ENCODE measurements around the gene TRMT2A.

TRMT2A gene

GRCh38 chr22:20159076-20159475 lies 42.0 kb upstream of the TRMT2A start:
- Histone ChIP-seq H3K27ac (ENCODE audit: low read length) (no peak overlapping the region), H3K4me1 (ENCODE audit: insufficient read depth, low read length) (peaks cover 10% of the 10 kb centered on the region), H3K4me2 (ENCODE audit: insufficient read depth, low read length) (no peak overlapping the region), H3K27me3 (ENCODE audit: insufficient read depth, low read length, poor library complexity) (no peaks in the 10 kb centered on the region), H3K4me3 (ENCODE audit: low read depth in 1 of 2, low read length in 2 of 2) (no peak overlapping the region), H4K20me1 (ENCODE audit: insufficient read depth, low read length) (peaks cover 5% of the 10 kb centered on the region; the same call in 1 of the 2 replicates), H3K9ac (ENCODE audit: low read depth, low read length) (no peak overlapping the region), H3K9me3 (ENCODE audit: insufficient read depth, low read length, severe bottlenecking) (no peaks in the 10 kb centered on the region), H2AFZ (ENCODE audit: low read depth, low read length) (no peak overlapping the region), H3K36me3 (ENCODE audit: insufficient read depth, low read length) (no peaks in the 10 kb centered on the region), H3K79me2 (ENCODE audit: insufficient read depth, low read length) (no peaks in the 10 kb centered on the region)
- DNase-seq = no peak
- no peak for TF ChIP-seq CTCF (IDR thresholded peaks at IDR 0.05; ENCODE audit: borderline replicate concordance, extremely low read depth, low read length, poor library complexity, severe bottlenecking)
- ATAC-seq (ENCODE audit: insufficient read depth, low read depth) = no peak

- H3K27ac ChIP-seq (ENCODE audit: low read length) = no peak overlapping the region
- peaks cover 10% of the 10 kb centered on the region for H3K4me1 ChIP-seq (ENCODE audit: insufficient read depth, low read length)
- ATAC-seq (ENCODE audit: insufficient read depth, low read depth) (no peak), DNase-seq (no peak)
- no peaks in the 10 kb centered on the region for H3K36me3 ChIP-seq (ENCODE audit: insufficient read depth, low read length)
- no peak overlapping the region for H3K9ac ChIP-seq (ENCODE audit: low read depth, low read length)
- no peaks in the 10 kb centered on the region for H3K9me3 ChIP-seq (ENCODE audit: insufficient read depth, low read length, severe bottlenecking)
- no peak overlapping the region for H2AFZ ChIP-seq (ENCODE audit: low read depth, low read length)
- H3K4me2 ChIP-seq (ENCODE audit: insufficient read depth, low read length) = no peak overlapping the region
- H3K4me3 ChIP-seq (ENCODE audit: low read depth in 1 of 2, low read length in 2 of 2) = no peak overlapping the region
- no peaks in the 10 kb centered on the region for H3K79me2 ChIP-seq (ENCODE audit: insufficient read depth, low read length)
- TF ChIP-seq CTCF (IDR thresholded peaks at IDR 0.05; ENCODE audit: borderline replicate concordance, extremely low read depth, low read length, poor library complexity, severe bottlenecking) = no peak
- TF ChIP-seq EZH2 (IDR thresholded peaks at IDR 0.05; ENCODE audit: borderline replicate concordance, low read depth, low read length, severe bottlenecking) = no peak
- no peaks in the 10 kb centered on the region for H3K27me3 ChIP-seq (ENCODE audit: insufficient read depth, low read length, poor library complexity)
- H4K20me1 ChIP-seq (ENCODE audit: insufficient read depth, low read length) = peaks cover 5% of the 10 kb centered on the region; the same call in 1 of the 2 replicates
These were observed 41.5 kb upstream of the TRMT2A start for GRCh38 chr22:20158391-20159036.

- no peaks in the 10 kb centered on the region for H3K9me3 ChIP-seq (ENCODE audit: insufficient read depth, low read length, severe bottlenecking)
These were observed 40.6 kb upstream of the TRMT2A start for GRCh38 chr22:20157430-20158183.

More at GRCh38 chr22:20157430-20158183, 40.6 kb upstream of the TRMT2A start:
- Histone ChIP-seq H2AFZ (ENCODE audit: low read depth, low read length) (no peak overlapping the region), H3K4me3 (ENCODE audit: low read depth in 1 of 2, low read length in 2 of 2) (no peak overlapping the region), H3K9ac (ENCODE audit: low read depth, low read length) (no peak overlapping the region), H3K36me3 (ENCODE audit: insufficient read depth, low read length) (no peaks in the 10 kb centered on the region), H3K4me1 (ENCODE audit: insufficient read depth, low read length) (peaks cover 10% of the 10 kb centered on the region), H4K20me1 (ENCODE audit: insufficient read depth, low read length) (peaks cover 5% of the 10 kb centered on the region; the same call in 1 of the 2 replicates), H3K27ac (ENCODE audit: low read length) (no peak overlapping the region), H3K4me2 (ENCODE audit: insufficient read depth, low read length) (no peak overlapping the region), H3K79me2 (ENCODE audit: insufficient read depth, low read length) (no peaks in the 10 kb centered on the region), H3K27me3 (ENCODE audit: insufficient read depth, low read length, poor library complexity) (no peaks in the 10 kb centered on the region)
- TF ChIP-seq CTCF (IDR thresholded peaks at IDR 0.05; ENCODE audit: borderline replicate concordance, extremely low read depth, low read length, poor library complexity, severe bottlenecking) (no peak), EZH2 (IDR thresholded peaks at IDR 0.05; ENCODE audit: borderline replicate concordance, low read depth, low read length, severe bottlenecking) (no peak)
- no peak for ATAC-seq (ENCODE audit: insufficient read depth, low read depth)
- no peak for DNase-seq
